ENCODE results near the gene BACH2. TPM values are rescaled to one million over a fixed set of nuclear protein-coding genes. Genes with fewer than 3 reads are reported as not detected.

The BACH2 gene
- total RNA-seq, 4 donors from 2014 or later: 8.5 to 20.0 (median 13.3) TPM

- DNase-seq (ENCODE audit: low spot score in 2 of 2): no peak
Observed at GRCh38 chr6:90074161-90074850, 222.3 kb downstream of the BACH2 start.

GRCh38 chr6:90072935-90073464, 223.6 kb downstream of the BACH2 start:
- no peaks in the 10 kb centered on the region for H3K36me3 ChIP-seq
- H3K27me3 ChIP-seq: no peaks in the 10 kb centered on the region
- H3K27ac ChIP-seq: no peak overlapping the region
- TF ChIP-seq POLR2AphosphoS5 (IDR thresholded peaks at IDR 0.05) (no peak), EP300 (IDR thresholded peaks at IDR 0.05) (no peak), CTCF (IDR thresholded peaks at IDR 0.05) (no peak), POLR2A (IDR thresholded peaks at IDR 0.05) (no peak)
- DNase-seq (ENCODE audit: low spot score in 2 of 2): no peak
- peaks cover 8% of the 10 kb centered on the region for H3K4me1 ChIP-seq
- WGBS: 62% methylated on average over 11 of the region's 11 CpGs
- H3K4me3 ChIP-seq: no peak overlapping the region
- no peaks in the 10 kb centered on the region for H3K9me3 ChIP-seq

More at GRCh38 chr6:90074161-90074850, 222.3 kb downstream of the BACH2 start:
- no peak overlapping the region for H3K27ac ChIP-seq
- TF ChIP-seq CTCF (IDR thresholded peaks at IDR 0.05) (no peak), EP300 (IDR thresholded peaks at IDR 0.05) (no peak), POLR2AphosphoS5 (IDR thresholded peaks at IDR 0.05) (no peak), POLR2A (IDR thresholded peaks at IDR 0.05) (no peak)
- H3K9me3 ChIP-seq: no peaks in the 10 kb centered on the region
- H3K4me3 ChIP-seq: no peak overlapping the region
- no peaks in the 10 kb centered on the region for H3K36me3 ChIP-seq
- WGBS: 85% methylated on average over 6 of the region's 6 CpGs
- peaks cover 8% of the 10 kb centered on the region for H3K4me1 ChIP-seq
- H3K27me3 ChIP-seq: no peaks in the 10 kb centered on the region

- TF ChIP-seq POLR2A (IDR thresholded peaks at IDR 0.05) (no peak), EP300 (IDR thresholded peaks at IDR 0.05) (no peak), CTCF (IDR thresholded peaks at IDR 0.05) (no peak), POLR2AphosphoS5 (IDR thresholded peaks at IDR 0.05) (no peak)
- H3K27me3 ChIP-seq: no peaks in the 10 kb centered on the region
- H3K4me1 ChIP-seq: peaks cover 8% of the 10 kb centered on the region
- no peaks in the 10 kb centered on the region for H3K9me3 ChIP-seq
- H3K27ac ChIP-seq: no peak overlapping the region
- no peaks in the 10 kb centered on the region for H3K36me3 ChIP-seq
- 96% methylated on average over 3 of the region's 3 CpGs for WGBS
- no peak overlapping the region for H3K4me3 ChIP-seq
- no peak for DNase-seq (ENCODE audit: low spot score in 2 of 2)
Observed at GRCh38 chr6:90072501-90072900, 224.1 kb downstream of the BACH2 start.

GRCh38 chr6:90068703-90069523, 227.7 kb downstream of the BACH2 start:
- DNase-seq (ENCODE audit: low spot score in 2 of 2): no peak
- H3K27ac ChIP-seq: no peak overlapping the region
- H3K9me3 ChIP-seq: no peaks in the 10 kb centered on the region
- WGBS: 81% methylated on average over 12 of the region's 12 CpGs
- H3K36me3 ChIP-seq: no peaks in the 10 kb centered on the region
- H3K4me1 ChIP-seq: peaks cover 6% of the 10 kb centered on the region
- no peak overlapping the region for H3K4me3 ChIP-seq
- TF ChIP-seq POLR2AphosphoS5 (IDR thresholded peaks at IDR 0.05) (no peak), POLR2A (IDR thresholded peaks at IDR 0.05) (no peak), CTCF (IDR thresholded peaks at IDR 0.05) (no peak), EP300 (IDR thresholded peaks at IDR 0.05) (no peak)
- no peaks in the 10 kb centered on the region for H3K27me3 ChIP-seq

- Histone ChIP-seq H3K9me3 (no peaks in the 10 kb centered on the region), H3K36me3 (no peaks in the 10 kb centered on the region), H3K4me3 (no peak overlapping the region), H3K27me3 (no peaks in the 10 kb centered on the region), H3K4me1 (peaks cover under 1% of the 10 kb centered on the region), H3K27ac (no peak overlapping the region)
- DNase-seq (ENCODE audit: low spot score in 2 of 2): no peak
- WGBS: 96% methylated on average over 2 of the region's 2 CpGs
- TF ChIP-seq POLR2AphosphoS5 (IDR thresholded peaks at IDR 0.05) (no peak), POLR2A (IDR thresholded peaks at IDR 0.05) (no peak)
Observed at GRCh38 chr6:90068264-90068663, 228.4 kb downstream of the BACH2 start.
